AG04449 (cell line): ENCODE measurements around the gene GPR146.

Experiments used
- CTCF ChIA-PET: fragments of 350-600 bp; formaldehyde crosslinking; extraction: SDS; loops from one replicate; lab custom pipeline; 2021; ENCODE audit warnings: antibody characterized with exemption; lab: Yijun Ruan, JAX
- POLR2A ChIA-PET: fragments of 400-600, 350-600 bp; formaldehyde crosslinking; extraction: SDS; loops from one replicate; lab custom pipeline; 2020; ENCODE audit warnings: antibody characterized with exemption, inconsistent platforms; lab: Yijun Ruan, JAX
- DNase-seq: peaks from one replicate; pipeline ENCODE4 v3.0.0-alpha.2; 2010; ENCODE audit warnings: low read depth, low spot score
- H3K4me3 ChIP-seq: 2 replicates; pipeline ENCODE4 v1.5.1; 2011; ENCODE audit warnings: low read depth, mild to moderate bottlenecking, control low read depth, low read length
- TF ChIP-seq, protein P1 (sequence below): IDR thresholded peaks from one replicate; pipeline ENCODE4 v1.5.1; 2011; ENCODE audit warnings: mild to moderate bottlenecking, moderate library complexity, low read length, control low read depth, inconsistent platforms; ENCODE audit not compliant: insufficient read depth; ENCODE audit errors: missing control alignments

The GPR146 gene

DNA sequence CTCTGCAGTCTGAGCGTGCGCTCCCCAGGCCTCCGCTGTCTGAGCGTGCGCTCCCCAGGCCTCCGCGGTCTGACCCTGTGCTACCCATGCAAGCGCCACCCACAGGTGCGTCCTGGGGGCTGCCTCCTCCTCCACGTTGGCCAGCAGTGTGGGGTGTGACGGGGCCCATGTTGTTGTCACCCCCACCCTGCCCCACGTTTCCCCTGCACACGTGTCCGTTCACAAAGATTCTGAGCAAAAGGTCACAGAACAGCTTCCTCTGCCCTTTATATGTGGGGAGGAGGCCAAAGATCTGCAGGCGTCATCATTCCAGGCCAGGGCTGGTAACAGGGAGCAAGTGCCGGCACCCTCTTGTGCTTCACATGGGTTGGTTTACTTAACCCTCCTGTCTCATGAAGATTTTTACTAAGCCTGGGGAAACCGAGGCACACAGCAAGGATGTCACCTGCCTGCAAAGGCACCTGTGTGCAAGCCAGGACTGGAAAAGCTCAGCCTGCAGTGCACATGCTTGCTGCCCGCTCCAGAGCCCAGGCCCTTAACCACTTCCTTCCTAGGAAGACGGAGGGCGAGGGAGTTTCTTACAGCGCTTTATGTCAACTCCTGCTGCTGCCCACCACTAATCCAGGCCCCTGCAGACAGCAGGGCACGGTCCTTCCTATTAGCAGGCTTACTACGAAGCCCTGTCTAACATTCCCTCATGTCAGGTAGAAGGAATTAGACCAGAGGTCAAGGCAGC is 4.8 kb downstream of the GPR146 start:
- H3K4me3 ChIP-seq: no peak overlapping the region
- DNase-seq: no peak
- CTCF ChIA-PET: interaction anchor here (0.7 to 1.5 kb wide), 3 partner anchors 9 to 56 kb away, joined by 3 to 7 read pairs (median 3); no protein-coding TSS in a partner anchor
- POLR2A ChIA-PET: no interaction called here
- TF ChIP-seq, protein P1, sequence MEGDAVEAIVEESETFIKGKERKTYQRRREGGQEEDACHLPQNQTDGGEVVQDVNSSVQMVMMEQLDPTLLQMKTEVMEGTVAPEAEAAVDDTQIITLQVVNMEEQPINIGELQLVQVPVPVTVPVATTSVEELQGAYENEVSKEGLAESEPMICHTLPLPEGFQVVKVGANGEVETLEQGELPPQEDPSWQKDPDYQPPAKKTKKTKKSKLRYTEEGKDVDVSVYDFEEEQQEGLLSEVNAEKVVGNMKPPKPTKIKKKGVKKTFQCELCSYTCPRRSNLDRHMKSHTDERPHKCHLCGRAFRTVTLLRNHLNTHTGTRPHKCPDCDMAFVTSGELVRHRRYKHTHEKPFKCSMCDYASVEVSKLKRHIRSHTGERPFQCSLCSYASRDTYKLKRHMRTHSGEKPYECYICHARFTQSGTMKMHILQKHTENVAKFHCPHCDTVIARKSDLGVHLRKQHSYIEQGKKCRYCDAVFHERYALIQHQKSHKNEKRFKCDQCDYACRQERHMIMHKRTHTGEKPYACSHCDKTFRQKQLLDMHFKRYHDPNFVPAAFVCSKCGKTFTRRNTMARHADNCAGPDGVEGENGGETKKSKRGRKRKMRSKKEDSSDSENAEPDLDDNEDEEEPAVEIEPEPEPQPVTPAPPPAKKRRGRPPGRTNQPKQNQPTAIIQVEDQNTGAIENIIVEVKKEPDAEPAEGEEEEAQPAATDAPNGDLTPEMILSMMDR: no peak

DNA sequence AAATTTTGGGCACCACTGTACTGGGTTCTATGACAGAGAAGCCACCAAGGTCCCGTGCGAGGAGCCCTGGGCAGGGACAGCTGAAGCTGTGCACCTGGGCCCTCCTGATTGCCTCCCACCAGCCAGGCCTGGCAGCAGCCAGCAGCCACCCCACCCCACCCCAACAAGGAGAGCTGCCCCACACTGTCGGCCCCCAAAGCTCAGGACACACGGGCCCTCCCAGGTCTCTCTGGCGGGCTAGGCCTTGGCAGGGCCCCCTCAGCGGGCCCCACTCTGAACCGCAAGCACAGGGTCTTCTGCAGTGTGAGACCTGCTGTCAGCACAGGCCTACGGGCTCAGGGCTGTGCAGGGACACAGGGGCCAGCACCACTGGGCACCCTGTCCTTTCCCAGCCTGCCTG is 5.5 kb downstream of the GPR146 start:
- ChIA-PET CTCF (interaction anchor here (0.7 to 1.5 kb wide), 3 partner anchors 8 to 57 kb away, joined by 3 to 7 read pairs (median 3); no protein-coding TSS in a partner anchor), POLR2A (no interaction called here)
- no peak overlapping the region for H3K4me3 ChIP-seq
- TF ChIP-seq, protein P1: no peak
- no peak for DNase-seq

DNA sequence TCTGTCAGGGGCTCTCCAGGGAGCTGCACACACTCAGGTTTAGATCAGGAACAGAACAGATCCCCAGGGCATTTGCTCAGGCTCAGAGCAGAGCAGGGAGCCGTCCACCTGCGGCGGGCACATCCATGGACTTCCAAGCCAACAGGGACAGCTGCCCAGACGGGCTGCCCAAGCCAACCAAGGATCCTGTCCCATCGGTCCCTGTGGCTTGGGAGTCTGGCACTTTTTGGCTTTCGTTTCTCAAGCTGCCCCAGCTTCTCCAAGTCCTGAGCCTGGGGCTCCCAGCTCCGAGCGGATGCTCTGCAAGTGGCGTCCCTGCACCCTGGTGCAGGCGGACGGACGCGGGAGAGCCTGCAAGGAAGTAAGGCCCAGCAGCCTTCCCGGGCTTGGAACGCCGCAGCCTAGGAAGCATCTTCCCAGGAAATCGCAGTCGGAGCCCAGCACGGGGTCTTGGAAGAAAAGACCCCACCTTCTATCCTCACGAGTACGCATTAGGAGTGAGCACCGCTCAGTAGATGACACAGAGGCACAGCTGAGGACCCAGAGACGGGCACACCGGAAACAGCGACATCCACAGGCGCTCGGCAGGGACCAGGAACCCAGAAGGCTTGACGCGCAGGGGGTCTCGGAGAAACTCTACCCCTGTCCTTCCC is 6.0 kb downstream of the GPR146 start:
- CTCF ChIA-PET: interaction anchor here (1.3 kb wide), 2 partner anchors 55 to 57 kb away, joined by 5 to 7 read pairs; no protein-coding TSS in a partner anchor
- TF ChIP-seq, protein P1: no peak
- H3K4me3 ChIP-seq: no peak overlapping the region
- DNase-seq: no peak
- POLR2A ChIA-PET: no interaction called here

DNA sequence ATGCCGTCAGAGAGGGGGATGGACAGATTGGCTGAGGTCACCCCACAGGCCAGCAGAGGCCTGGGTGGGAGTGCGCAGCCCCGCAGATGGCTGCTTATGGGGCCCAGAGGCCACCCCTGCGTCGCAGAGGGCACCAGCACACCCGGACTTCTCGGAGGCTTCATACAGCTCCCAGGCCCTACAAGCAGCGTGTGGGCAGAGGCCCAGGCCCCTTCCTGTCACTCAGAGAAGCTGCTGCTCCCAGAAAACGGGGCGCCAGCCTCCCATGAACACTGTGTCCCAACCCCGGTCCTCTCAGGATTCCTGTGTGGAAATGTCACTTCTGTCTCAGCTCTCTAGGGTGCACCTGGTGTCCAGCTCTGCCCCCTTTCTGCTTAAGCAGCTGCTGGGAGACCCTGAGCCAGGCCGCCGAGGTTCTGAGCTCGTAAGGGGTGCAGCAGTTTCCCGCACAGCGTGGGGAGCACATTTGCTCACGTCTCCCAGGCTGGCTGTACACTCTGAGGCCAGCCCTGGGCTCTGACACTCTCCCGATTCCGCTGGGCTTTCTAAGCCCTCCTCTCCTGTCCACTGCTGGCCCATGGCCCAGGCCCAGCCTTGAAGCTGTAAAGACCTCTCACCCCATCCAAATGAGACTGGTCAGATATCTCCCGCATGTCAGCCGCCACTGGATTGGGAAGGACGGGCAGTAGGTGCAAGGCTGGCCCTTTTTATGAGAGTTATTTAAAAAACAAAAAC is 6.8 kb downstream of the GPR146 start:
- DNase-seq: no peak
- POLR2A ChIA-PET: no interaction called here
- TF ChIP-seq, protein P1: no peak
- CTCF ChIA-PET: interaction anchor here (1.1 to 7.0 kb wide), 4 partner anchors 14 to 86 kb away, joined by 3 to 53 read pairs (median 14); a partner anchor contains a TSS
- H3K4me3 ChIP-seq: no peak overlapping the region

DNA sequence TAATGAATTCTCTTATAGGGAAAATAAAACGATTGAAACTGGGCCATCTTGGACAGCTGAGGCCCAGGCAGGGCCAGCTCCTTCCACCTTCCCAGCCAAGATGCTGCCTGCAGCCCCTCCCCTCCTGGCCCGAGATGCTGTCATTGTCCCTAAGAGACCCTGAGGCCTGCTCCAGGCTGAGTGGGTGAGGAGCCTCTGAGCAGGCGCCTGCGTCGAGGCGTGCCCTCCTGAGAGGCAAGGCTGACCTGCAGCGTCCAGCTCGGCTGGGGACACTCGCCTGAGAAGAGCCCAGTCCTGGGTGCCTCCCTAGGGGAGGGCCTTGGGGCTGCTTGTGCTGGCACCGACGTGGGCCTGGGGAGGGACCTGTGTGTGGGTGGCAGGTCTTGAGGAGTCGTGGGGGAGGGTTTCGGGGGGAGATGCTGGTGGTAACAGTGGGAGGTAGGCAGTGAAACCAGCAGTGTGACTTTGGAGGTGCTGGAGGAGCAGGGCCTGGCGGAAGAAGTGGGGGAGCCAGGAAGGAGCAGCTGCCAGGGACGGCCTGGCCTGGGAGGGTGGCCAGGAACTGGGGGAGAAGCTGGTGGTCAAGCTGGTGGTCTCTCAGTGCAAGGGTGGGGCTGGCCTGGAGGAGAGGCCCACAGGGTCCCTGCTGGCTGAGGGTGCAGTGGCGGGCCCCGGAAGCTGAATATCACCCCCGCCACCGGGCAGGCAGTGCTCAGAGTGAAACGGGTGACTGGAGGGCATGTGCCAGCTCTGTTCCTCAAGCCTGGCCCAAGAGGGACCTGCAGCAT is 7.9 kb downstream of the GPR146 start:
- DNase-seq: no peak
- TF ChIP-seq, protein P1: no peak
- ChIA-PET POLR2A (no interaction called here), CTCF (interaction anchor here (1.1 to 7.0 kb wide), 5 partner anchors 9 to 85 kb away, joined by 3 to 53 read pairs (median 4); a partner anchor contains a TSS)
- no peak overlapping the region for H3K4me3 ChIP-seq
